GM23248 (cell line): ENCODE data around the gene FPGS.

ENCODE experiments used
- EZH2 ChIP-seq: fragments of 200-600 bp; sonication (generic); IDR thresholded peaks from 2 replicates; pipeline ENCODE4 v1.6.1; 2018; ENCODE audit warnings: antibody characterized with exemption, mild to moderate bottlenecking; ENCODE audit not compliant: insufficient read depth, poor library complexity, severe bottlenecking
- EZH2phosphoT487 ChIP-seq: fragments of 200-600 bp; sonication (generic); IDR thresholded peaks from 2 replicates; pipeline ENCODE4 v1.6.1; 2018; ENCODE audit warnings: antibody characterized with exemption, moderate library complexity, mild to moderate bottlenecking, low read depth; ENCODE audit not compliant: insufficient read depth

GRCh38 chr9:127794001-127794791 lies 8.5 kb upstream of the FPGS start:
- TF ChIP-seq EZH2 (no peak), EZH2phosphoT487 (no peak)
